K562 (cell line): ENCODE measurements around the gene CACTIN. TPM values are rescaled to one million over a fixed set of nuclear protein-coding genes. Genes with fewer than 3 reads are reported as not detected.

Source experiments
- CBFA2T3 ChIP-seq: fragments of 450-650 bp; IDR thresholded peaks from 2 replicates; pipeline ENCODE4 v1.6.1; 2017
- CSDE1 ChIP-seq, 2 experiments: fragments of 450-650 bp; IDR thresholded peaks; 2 replicates each; pipeline ENCODE4 v1.6.1; 2016; ENCODE audit warnings: mild to moderate bottlenecking in 1 of 2
- DACH1 ChIP-seq: fragments of 450-650 bp; IDR thresholded peaks from 2 replicates; pipeline ENCODE4 v1.6.1; 2018; ENCODE audit not compliant: partially characterized antibody
- DDX20 ChIP-seq: fragments of 450-650 bp; IDR thresholded peaks from 2 replicates; pipeline ENCODE4 v1.6.1; 2016; ENCODE audit warnings: missing genetic modification characterization, low read depth, mild to moderate bottlenecking, missing compliant biosample characterization, moderate library complexity
- HCFC1 ChIP-seq: IDR thresholded peaks from 2 replicates; pipeline ENCODE4 v1.6.1; 2012; ENCODE audit warnings: low read depth, low read length, improper control_type of control experiment
- HDAC8 ChIP-seq: fragments of 450-650 bp; IDR thresholded peaks from 2 replicates; pipeline ENCODE4 v1.6.1; 2016; ENCODE audit warnings: mild to moderate bottlenecking, missing genetic modification characterization, moderate library complexity, missing compliant biosample characterization
- HMBOX1 ChIP-seq: sonication (generic); IDR thresholded peaks from 2 replicates; pipeline ENCODE4 v1.6.1; 2016
- MED1 ChIP-seq: sonication (generic); formaldehyde crosslinking; IDR thresholded peaks from 2 replicates; pipeline ENCODE4 v1.8.1; 2023; ENCODE audit warnings: missing genetic modification reagents, borderline replicate concordance
- SRSF7 ChIP-seq: fragments of 200-400 bp; formaldehyde crosslinking; optimal IDR thresholded peaks from 2 replicates; pipeline ENCODE3; 2017; ENCODE audit warnings: mild to moderate bottlenecking, low read depth, low read length
- TEAD1 ChIP-seq, 2 experiments: fragments of 450-650 bp in 1 of 2; sonication (generic) in 1 of 2; formaldehyde crosslinking; IDR thresholded peaks; 2 replicates each; pipeline versions ENCODE4 v1.4.0 to v1.8.0; 2020 to 2022; ENCODE audit warnings: mild to moderate bottlenecking in 2 of 2, missing genetic modification reagents in 1 of 2
- THRB ChIP-seq: fragments of 450-650 bp; formaldehyde crosslinking; conservative IDR thresholded peaks from 2 replicates; pipeline ENCODE4 v1.4.0; 2022; ENCODE audit warnings: mild to moderate bottlenecking, missing genetic modification characterization
- ZBTB2 ChIP-seq: fragments of 450-650 bp; IDR thresholded peaks from 2 replicates; pipeline ENCODE4 v1.6.1; 2016; ENCODE audit warnings: antibody characterized with exemption
- ZNF311 ChIP-seq: fragments of 250-450 bp; sonication (Bioruptor Pico); IDR thresholded peaks from 2 replicates; pipeline ENCODE4 v1.4.0; 2020; ENCODE audit warnings: mild to moderate bottlenecking, moderate library complexity
- ZNF318 ChIP-seq, 2 experiments: fragments of 450-650 bp; IDR thresholded peaks; 2 replicates each; pipeline ENCODE4 v1.6.1; 2016; ENCODE audit warnings: mild to moderate bottlenecking in 2 of 2, borderline replicate concordance in 1 of 2, low read depth in 1 of 2, moderate library complexity in 1 of 2
- ZNF445 ChIP-seq: fragments of 250-450 bp; sonication (Bioruptor Pico); IDR thresholded peaks from 2 replicates; pipeline ENCODE4 v1.4.0; 2020; ENCODE audit warnings: low read depth, mild to moderate bottlenecking, moderate library complexity
- polyA plus RNA-seq, 8 experiments: library from polyadenylated mRNA; depleted of rRNA in 4 of 8; stranded (reverse) in 5 of 8; unstranded in 3 of 8; fragments of >200 nt; fragmentation: Nextera tagmentation in 2 of 8; fragmentation: Illumina TruSeq in 1 of 8; extraction: Ambion mirVana in 2 of 8; extraction: Trizol in 1 of 8; gene quantifications; 2 replicates each; pipeline versions ENCODE4 v1.2.1 to v1.2.3, GENCODE V29; 2011 to 2014; ENCODE audit warnings: inconsistent platforms in 1 of 8, missing spikeins in 1 of 8
- total RNA-seq, 7 experiments: library from RNA; depleted of rRNA in 6 of 7; stranded (reverse); fragments of >200 nt in 6 of 7; fragmentation: Illumina TruSeq in 2 of 7; extraction: Trizol in 2 of 7; gene quantifications; 2 replicates each; pipeline versions ENCODE4 v1.2.1 to v1.2.3, GENCODE V29; 2011 to 2021; ENCODE audit warnings: low replicate concordance in 1 of 7

The CACTIN gene
- total and polyA plus RNA-seq, 9 of the 15 experiments (the other 6 are each of a cell fraction or from before 2014, with no cell fraction given), result 0.15 to 49.2 (median 15.0) TPM

- TF ChIP-seq HCFC1 (no peak), CBFA2T3 (no peak), TEAD1 (CRISPR knock-in tag; IDR thresholded peaks at IDR 0.05) (no peak), ZNF318 (IDR thresholded peaks at IDR 0.05; ENCODE audit: borderline replicate concordance in 1 of 2, low read depth in 1 of 2) (no peak), DACH1 (no peak), ZNF445 (no peak), ZNF311 (CRISPR knock-in tag) (no peak), HDAC8 (tag) (no peak), THRB (no peak), CSDE1 (IDR thresholded peaks at IDR 0.05) (no peak), ZBTB2 (no peak), HMBOX1 (no peak), DDX20 (tag) (no peak), SRSF7 (no peak), MED1 (CRISPR knock-in tag) (no peak)
Observed at GRCh38 chr19:3671680-3672574, 45.3 kb upstream of the CACTIN start (continued).
